Measurements from ENCODE around the gene CEP350.

CEP350 gene

GRCh38 chr1:179971563-179972496 lies 17.2 kb downstream of the CEP350 start:
- H4K91ac ChIP-seq (ENCODE audit: low read depth, low read length) = no peak overlapping the region
- no peak for DNase-seq
- H2BK5ac ChIP-seq (ENCODE audit: low read depth, low read length, poor library complexity) = no peak overlapping the region
- H3K14ac ChIP-seq (ENCODE audit: low read length) = no peak overlapping the region
- H3K18ac ChIP-seq (ENCODE audit: low read length) = no peak overlapping the region
- peaks cover 0 to 3% of the 10 kb centered on the region in 2 experiments for H3K4me1 ChIP-seq (ENCODE audit: control insufficient read depth in 1 of 2, insufficient read depth in 2 of 2, low read length in 2 of 2)
- H3K9me3 ChIP-seq (ENCODE audit: insufficient read depth, low read depth, low read length) = no peaks in the 10 kb centered on the region
- no peak overlapping the region for H3K4me2 ChIP-seq (ENCODE audit: low read length)
- no peak overlapping the region for H3K23ac ChIP-seq (ENCODE audit: low read length)
- no peak overlapping the region for H2BK12ac ChIP-seq (ENCODE audit: low read length)
- no peak overlapping the region for H3K4me3 ChIP-seq (ENCODE audit: low read depth, low read length)
- no CpG with 5 or more reads among the region's 5 CpGs for WGBS (ENCODE audit: extremely low coverage, insufficient coverage, insufficient read length)
- H4K8ac ChIP-seq (ENCODE audit: low read depth, low read length) = no peak overlapping the region
- H3K79me1 ChIP-seq (ENCODE audit: low read length) = no peaks in the 10 kb centered on the region
- H3K4ac ChIP-seq (ENCODE audit: low read depth, low read length) = no peak overlapping the region
- peaks cover 0 to 7% of the 10 kb centered on the region in 2 experiments for H3K36me3 ChIP-seq (ENCODE audit: control insufficient read depth in 1 of 2, insufficient read depth in 2 of 2, low read length in 2 of 2)
- no peak overlapping the region for H2BK120ac ChIP-seq (ENCODE audit: insufficient read depth, low read length, poor library complexity)
- no peak overlapping the region for H3K27ac ChIP-seq (ENCODE audit: low read depth, low read length)
- H3K79me2 ChIP-seq (ENCODE audit: control insufficient read depth, insufficient read depth, low read length, poor library complexity) = peaks cover 2% of the 10 kb centered on the region
- no peak overlapping the region for H4K12ac ChIP-seq (ENCODE audit: low read depth, low read length)
- no peak overlapping the region for H3K9ac ChIP-seq (ENCODE audit: low read length)
- no peak overlapping the region for H2AK5ac ChIP-seq (ENCODE audit: low read length)
- H3K27me3 ChIP-seq (ENCODE audit: insufficient read depth, low read length) = no peaks in the 10 kb centered on the region
- no peak overlapping the region for H2AFZ ChIP-seq (ENCODE audit: insufficient read depth, low read length, poor library complexity)

GRCh38 chr1:179973198-179974110 lies 18.8 kb downstream of the CEP350 start:
- Histone ChIP-seq H3K4me1 (ENCODE audit: control insufficient read depth in 1 of 2, insufficient read depth in 2 of 2, low read length in 2 of 2) (peaks cover 0 to 3% of the 10 kb centered on the region in 2 experiments), H2AK5ac (ENCODE audit: low read length) (no peak overlapping the region), H3K23ac (ENCODE audit: low read length) (no peak overlapping the region), H3K4ac (ENCODE audit: low read depth, low read length) (no peak overlapping the region), H2BK120ac (ENCODE audit: insufficient read depth, low read length, poor library complexity) (no peak overlapping the region), H3K14ac (ENCODE audit: low read length) (no peak overlapping the region), H4K91ac (ENCODE audit: low read depth, low read length) (no peak overlapping the region), H3K79me2 (ENCODE audit: control insufficient read depth, insufficient read depth, low read length, poor library complexity) (peaks cover 2% of the 10 kb centered on the region), H3K9me3 (ENCODE audit: insufficient read depth, low read depth, low read length) (no peaks in the 10 kb centered on the region), H3K4me3 (ENCODE audit: low read depth, low read length) (no peak overlapping the region), H3K79me1 (ENCODE audit: low read length) (no peaks in the 10 kb centered on the region), H3K27me3 (ENCODE audit: insufficient read depth, low read length) (no peaks in the 10 kb centered on the region), H4K8ac (ENCODE audit: low read depth, low read length) (no peak overlapping the region), H3K36me3 (ENCODE audit: control insufficient read depth in 1 of 2, insufficient read depth in 2 of 2, low read length in 2 of 2) (peaks cover 0 to 7% of the 10 kb centered on the region in 2 experiments), H3K27ac (ENCODE audit: low read depth, low read length) (no peak overlapping the region), H3K18ac (ENCODE audit: low read length) (no peak overlapping the region), H2AFZ (ENCODE audit: insufficient read depth, low read length, poor library complexity) (no peak overlapping the region), H2BK12ac (ENCODE audit: low read length) (no peak overlapping the region), H3K4me2 (ENCODE audit: low read length) (no peak overlapping the region), H2BK5ac (ENCODE audit: low read depth, low read length, poor library complexity) (no peak overlapping the region), H3K9ac (ENCODE audit: low read length) (no peak overlapping the region), H4K12ac (ENCODE audit: low read depth, low read length) (no peak overlapping the region)
- no peak for DNase-seq
- WGBS (ENCODE audit: extremely low coverage, insufficient coverage, insufficient read length) = no CpG with 5 or more reads among the region's 6 CpGs

GRCh38 chr1:179976970-179977651 lies 22.5 kb downstream of the CEP350 start:
- Histone ChIP-seq H4K91ac (ENCODE audit: low read depth, low read length) (no peak overlapping the region), H2AFZ (ENCODE audit: insufficient read depth, low read length, poor library complexity) (no peak overlapping the region), H2BK5ac (ENCODE audit: low read depth, low read length, poor library complexity) (no peak overlapping the region), H2BK12ac (ENCODE audit: low read length) (no peak overlapping the region), H3K27me3 (ENCODE audit: insufficient read depth, low read length) (no peaks in the 10 kb centered on the region), H4K8ac (ENCODE audit: low read depth, low read length) (no peak overlapping the region), H2BK120ac (ENCODE audit: insufficient read depth, low read length, poor library complexity) (no peak overlapping the region), H3K36me3 (ENCODE audit: control insufficient read depth in 1 of 2, insufficient read depth in 2 of 2, low read length in 2 of 2) (no peaks in the 10 kb centered on the region), H3K23ac (ENCODE audit: low read length) (no peak overlapping the region), H3K14ac (ENCODE audit: low read length) (no peak overlapping the region), H3K9ac (ENCODE audit: low read length) (no peak overlapping the region), H3K27ac (ENCODE audit: low read depth, low read length) (no peak overlapping the region), H2AK5ac (ENCODE audit: low read length) (no peak overlapping the region), H3K9me3 (ENCODE audit: insufficient read depth, low read depth, low read length) (no peaks in the 10 kb centered on the region), H3K18ac (ENCODE audit: low read length) (no peak overlapping the region), H3K4me3 (ENCODE audit: low read depth, low read length) (no peak overlapping the region), H4K12ac (ENCODE audit: low read depth, low read length) (no peak overlapping the region), H3K4ac (ENCODE audit: low read depth, low read length) (no peak overlapping the region), H3K79me1 (ENCODE audit: low read length) (no peaks in the 10 kb centered on the region), H3K4me2 (ENCODE audit: low read length) (no peak overlapping the region), H3K79me2 (ENCODE audit: control insufficient read depth, insufficient read depth, low read length, poor library complexity) (no peaks in the 10 kb centered on the region), H3K4me1 (ENCODE audit: control insufficient read depth in 1 of 2, insufficient read depth in 2 of 2, low read length in 2 of 2) (no peaks in the 10 kb centered on the region)
- no peak for DNase-seq
- WGBS (ENCODE audit: extremely low coverage, insufficient coverage, insufficient read length) = no CpG with 5 or more reads among the region's 4 CpGs

All from trophoblast cell (in vitro differentiated cells and primary cell).